LNCAP (cell line): Measurements from ENCODE around the gene GSK3B.

Experiments used
- CTCF ChIP-seq: fragments of 450-650 bp; IDR thresholded peaks from 2 replicates; pipeline ENCODE4 v1.5.1; 2017; ENCODE audit warnings: mild to moderate bottlenecking

Gene GSK3B

DNA sequence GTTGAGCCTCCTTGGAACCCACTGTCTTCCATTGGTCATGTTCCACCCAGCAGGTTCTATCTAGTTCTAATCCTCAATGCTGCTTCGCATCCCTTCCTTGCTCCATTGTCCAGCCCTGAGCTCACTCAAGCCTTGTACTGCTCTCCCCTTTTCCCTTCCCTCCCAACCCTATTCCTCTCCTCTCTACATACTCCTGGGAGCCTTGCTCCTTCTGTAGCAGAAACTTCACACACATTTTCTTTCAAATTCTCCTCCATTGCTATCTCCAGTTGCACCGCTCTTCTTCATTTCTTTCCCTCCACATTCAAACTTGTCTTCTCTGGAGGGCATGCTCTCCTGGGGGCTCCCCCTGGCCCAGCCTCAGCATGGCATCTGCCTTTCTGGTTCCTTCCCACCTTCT is 297.9 kb downstream of the GSK3B start:
- no peak for TF ChIP-seq CTCF

- TF ChIP-seq CTCF: no peak
Measured at GRCh38 chr3:119795849-119796248, 298.4 kb downstream of the GSK3B start.

DNA sequence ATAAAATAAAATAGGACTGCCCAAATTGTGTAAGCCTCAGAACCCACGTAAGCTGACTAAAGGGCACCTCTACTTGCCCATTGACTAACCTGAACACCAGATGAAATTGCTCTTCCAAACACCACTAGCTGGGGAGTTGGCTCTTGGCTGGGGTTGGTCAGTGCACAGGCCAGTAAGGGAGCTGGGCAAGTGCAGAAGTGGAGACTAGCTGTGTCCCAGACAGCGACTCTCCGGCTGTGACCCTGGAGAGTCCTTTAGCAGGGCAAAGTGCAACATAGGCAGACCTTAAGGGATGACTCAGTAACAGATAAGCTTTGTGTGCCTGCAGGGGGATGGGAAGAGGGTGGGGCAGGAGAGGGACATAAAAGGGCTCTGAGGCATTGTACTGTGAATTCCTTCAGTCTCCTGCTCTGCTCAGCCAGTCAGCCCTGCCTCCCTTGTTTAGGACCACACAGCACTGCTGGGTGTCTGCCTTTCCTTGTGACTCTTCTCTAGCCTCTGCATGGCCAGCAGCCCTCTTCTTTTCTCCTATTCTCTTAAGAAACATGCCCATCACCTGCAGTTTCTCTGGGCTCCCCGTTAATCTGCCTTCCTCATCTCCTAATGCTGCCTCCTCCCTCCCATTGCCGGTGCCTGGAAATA is 299.2 kb downstream of the GSK3B start:
- no peak for TF ChIP-seq CTCF

- TF ChIP-seq CTCF: no peak
Measured at GRCh38 chr3:119794401-119794800, 299.8 kb downstream of the GSK3B start.

DNA sequence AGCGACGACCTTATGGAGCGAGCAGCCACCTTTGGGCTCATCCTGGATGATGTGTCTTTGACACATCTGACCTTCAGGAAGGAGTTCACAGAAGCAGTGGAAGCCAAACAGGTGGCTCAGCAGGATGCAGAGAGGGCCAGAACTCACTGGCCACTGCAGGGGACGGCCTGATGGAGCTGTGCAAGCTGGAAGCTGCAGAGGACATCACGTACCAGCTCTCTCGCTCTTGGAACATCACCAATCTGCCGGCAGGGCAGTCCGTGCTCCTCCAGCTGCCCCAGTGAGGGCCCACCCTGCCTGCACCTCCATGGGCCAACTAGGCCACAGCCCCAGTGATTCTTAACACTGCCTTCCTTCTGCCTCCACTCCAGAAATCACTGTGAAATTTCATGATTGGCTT is 302.0 kb downstream of the GSK3B start:
- no peak for TF ChIP-seq CTCF

DNA sequence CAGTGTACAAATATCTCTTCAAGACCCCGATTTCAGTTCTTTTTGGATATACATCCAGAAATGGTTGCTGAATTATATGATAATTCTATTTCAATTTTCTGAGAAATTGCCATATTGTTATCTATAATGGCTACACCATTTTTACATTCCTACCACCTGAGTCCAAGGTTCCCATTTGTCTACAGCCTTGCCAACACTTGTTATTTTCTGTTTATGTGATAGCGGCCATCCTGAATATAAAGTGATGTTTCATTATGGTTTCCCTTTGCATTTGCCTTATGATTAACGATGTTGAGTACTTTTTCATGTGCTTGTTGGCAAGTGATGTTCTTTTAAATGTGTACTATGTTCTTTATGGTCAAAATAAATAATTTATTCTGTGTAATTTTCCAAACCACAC is 303.9 kb downstream of the GSK3B start:
- TF ChIP-seq CTCF: no peak

GRCh38 chr3:119786409-119786808 is 307.8 kb downstream of the GSK3B start:
- no peak for TF ChIP-seq CTCF

DNA sequence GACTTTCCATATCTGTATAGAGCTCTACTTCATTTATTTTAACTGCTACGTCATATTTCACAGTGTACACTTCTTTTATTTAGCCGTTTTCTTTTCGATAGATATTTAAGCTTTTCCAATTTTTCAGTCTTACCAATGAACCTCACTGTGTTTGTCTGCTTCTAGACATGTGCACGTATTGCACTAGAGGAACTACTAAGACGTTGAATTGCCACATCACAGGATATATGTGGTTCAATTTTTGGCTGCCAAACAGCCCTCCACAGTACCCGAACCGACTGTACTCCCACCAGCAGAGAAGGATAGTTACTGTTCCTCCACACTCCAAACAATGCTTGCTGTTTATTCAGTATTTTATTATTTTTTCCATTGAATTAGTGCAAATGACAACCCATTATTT is 310.4 kb downstream of the GSK3B start:
- TF ChIP-seq CTCF: no peak
